Keratinocyte (primary cell): ENCODE data around the gene PCK2.

Source experiments
- EZH2 ChIP-seq: IDR thresholded peaks from one replicate; pipeline ENCODE4 v1.6.1; 2012; ENCODE audit warnings: inconsistent platforms, mild to moderate bottlenecking, low read length, moderate library complexity
- TF ChIP-seq, protein P1 (sequence below), 3 experiments: IDR thresholded peaks in 1 of 3; conservative IDR thresholded peaks in 1 of 3; optimal IDR thresholded peaks in 1 of 3; 2 replicates in 2 of 3; 3 replicates in 1 of 3; pipeline versions ENCODE3 to v1.5.1; 2011; ENCODE audit warnings: low read length in 3 of 3, mild to moderate bottlenecking in 3 of 3, moderate library complexity in 2 of 3, control low read depth in 1 of 3, inconsistent platforms in 1 of 3; ENCODE audit not compliant: insufficient read depth in 2 of 3; ENCODE audit errors: extremely low read depth in 1 of 3

DNA sequence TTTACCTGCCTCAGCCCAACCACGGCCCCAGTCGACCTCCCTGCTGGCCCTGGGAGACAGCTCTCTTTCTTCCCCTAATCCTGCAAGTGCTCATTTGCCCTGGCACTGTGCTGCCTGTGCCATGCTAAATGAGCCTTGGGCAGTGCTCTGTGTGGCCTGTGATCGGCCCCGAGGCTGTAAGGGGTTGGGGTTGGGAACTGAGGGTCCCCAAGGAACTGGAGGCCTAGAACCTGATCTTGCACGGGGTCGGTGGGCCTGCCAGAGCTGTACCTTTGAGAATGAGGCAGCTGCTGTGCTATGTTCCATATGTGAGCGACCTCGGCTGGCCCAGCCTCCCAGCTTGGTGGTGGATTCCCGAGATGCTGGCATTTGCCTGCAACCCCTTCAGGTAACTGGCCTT lies 56.0 kb downstream of the PCK2 start:
- TF ChIP-seq, protein P1, sequence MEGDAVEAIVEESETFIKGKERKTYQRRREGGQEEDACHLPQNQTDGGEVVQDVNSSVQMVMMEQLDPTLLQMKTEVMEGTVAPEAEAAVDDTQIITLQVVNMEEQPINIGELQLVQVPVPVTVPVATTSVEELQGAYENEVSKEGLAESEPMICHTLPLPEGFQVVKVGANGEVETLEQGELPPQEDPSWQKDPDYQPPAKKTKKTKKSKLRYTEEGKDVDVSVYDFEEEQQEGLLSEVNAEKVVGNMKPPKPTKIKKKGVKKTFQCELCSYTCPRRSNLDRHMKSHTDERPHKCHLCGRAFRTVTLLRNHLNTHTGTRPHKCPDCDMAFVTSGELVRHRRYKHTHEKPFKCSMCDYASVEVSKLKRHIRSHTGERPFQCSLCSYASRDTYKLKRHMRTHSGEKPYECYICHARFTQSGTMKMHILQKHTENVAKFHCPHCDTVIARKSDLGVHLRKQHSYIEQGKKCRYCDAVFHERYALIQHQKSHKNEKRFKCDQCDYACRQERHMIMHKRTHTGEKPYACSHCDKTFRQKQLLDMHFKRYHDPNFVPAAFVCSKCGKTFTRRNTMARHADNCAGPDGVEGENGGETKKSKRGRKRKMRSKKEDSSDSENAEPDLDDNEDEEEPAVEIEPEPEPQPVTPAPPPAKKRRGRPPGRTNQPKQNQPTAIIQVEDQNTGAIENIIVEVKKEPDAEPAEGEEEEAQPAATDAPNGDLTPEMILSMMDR (optimal IDR thresholded peaks at IDR 0.05 in 1 of 3, IDR thresholded peaks at IDR 0.05 in 1 of 3, conservative IDR thresholded peaks at IDR 0.05 in 1 of 3; ENCODE audit: extremely low read depth in 1 of 3, insufficient read depth in 2 of 3, low read length in 3 of 3), result no peak
- TF ChIP-seq EZH2, result no peak
